ENCODE measurements around the gene CCDC47.
A peak's percentile ranks its signal among the peaks of the same experiment; 100 is the strongest.
"Not testable (repeated sequence)": the region's sequence is repeated elsewhere in the genome, so short reads cannot be mapped to it uniquely, and the experiment has no call there.

The CCDC47 gene, protein sequence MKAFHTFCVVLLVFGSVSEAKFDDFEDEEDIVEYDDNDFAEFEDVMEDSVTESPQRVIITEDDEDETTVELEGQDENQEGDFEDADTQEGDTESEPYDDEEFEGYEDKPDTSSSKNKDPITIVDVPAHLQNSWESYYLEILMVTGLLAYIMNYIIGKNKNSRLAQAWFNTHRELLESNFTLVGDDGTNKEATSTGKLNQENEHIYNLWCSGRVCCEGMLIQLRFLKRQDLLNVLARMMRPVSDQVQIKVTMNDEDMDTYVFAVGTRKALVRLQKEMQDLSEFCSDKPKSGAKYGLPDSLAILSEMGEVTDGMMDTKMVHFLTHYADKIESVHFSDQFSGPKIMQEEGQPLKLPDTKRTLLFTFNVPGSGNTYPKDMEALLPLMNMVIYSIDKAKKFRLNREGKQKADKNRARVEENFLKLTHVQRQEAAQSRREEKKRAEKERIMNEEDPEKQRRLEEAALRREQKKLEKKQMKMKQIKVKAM

DNA sequence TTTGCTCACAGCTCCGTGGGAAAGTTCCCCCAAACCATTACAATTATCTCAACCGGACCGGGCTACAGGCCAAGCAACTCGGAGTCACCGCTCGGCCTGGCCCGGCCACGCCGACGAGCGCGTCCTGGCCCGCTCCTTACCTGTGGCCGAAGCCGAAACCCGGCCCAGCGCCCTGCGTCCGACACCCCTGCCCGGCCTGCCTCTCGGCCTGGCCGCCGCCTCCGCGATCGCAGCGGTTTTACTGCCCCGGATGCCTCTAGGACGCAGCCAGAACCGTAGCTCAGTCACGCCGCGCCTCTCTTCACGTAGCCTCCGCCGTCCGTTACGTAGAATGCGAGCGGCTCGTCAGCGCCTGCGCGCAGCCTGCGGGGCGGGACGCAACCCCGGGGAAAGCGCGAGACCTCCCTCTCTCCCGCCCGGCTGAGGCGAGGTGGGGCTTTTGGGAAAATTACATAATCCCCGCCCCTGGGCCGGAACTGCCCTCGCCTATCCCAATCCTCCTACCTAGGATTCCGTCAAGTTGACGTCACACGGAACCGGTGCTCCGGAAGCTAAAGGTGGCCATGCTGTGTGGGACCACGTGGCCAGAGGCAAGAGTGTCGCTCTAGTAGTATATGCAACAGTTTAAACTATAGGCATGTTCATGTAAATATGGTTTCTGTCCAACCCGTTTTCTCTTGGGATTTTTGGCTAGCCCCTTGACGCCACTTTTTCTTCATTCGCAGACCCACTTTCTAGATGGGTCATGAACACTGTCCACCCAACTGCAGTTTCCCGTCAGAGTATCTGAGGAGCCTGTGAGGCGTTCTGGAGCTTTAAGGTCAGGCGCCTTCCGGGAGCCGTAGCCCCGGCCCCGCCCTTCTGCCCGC is at the start of gene CCDC47:
CCDC47 (minus strand) TSS at position 326 of the 869 bp plus-strand sequence. CDS start 7,422 bp downstream, outside the sequence.
- peak; percentile 97 for DNase-seq

DNA sequence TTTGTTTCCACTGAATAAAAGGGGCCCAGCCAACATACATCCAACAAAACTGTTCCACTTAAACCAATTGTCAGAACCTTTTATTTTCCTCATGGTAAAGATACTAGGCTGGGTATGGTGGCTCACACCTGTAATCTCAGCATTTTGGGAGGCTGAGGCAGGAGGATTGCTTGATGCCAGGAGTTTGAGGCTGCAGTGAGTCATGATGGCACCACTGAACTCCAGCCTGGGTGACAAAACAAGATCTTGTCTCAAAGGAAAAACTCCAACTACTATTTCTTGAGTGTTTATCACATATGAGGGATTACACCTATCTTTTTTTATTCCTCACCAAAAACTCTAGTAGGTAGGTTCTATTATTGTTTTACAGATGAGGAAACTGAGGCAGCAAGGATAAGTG is 49.1 kb upstream of the CCDC47 start:
- no peak for DNase-seq

DNA sequence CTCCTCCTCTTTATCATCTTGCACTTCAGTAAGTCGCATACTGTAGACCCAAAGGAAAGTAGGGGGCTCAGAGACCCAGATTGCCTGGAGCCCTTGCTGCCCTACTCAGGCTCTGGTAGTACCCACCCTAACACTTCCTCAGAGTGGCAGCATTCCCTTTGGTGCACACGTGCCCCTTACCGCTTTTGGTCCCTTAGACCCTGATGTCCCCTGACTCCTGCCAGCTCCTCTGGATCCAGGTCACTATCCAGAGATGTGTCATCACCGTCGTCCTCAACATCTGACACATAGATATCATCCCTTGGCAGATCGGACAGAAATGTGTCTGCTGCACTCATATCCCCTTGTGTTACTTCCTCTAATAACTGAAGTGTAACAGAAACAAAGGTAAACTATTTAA is 48.4 kb upstream of the CCDC47 start:
- DNase-seq = no peak

DNA sequence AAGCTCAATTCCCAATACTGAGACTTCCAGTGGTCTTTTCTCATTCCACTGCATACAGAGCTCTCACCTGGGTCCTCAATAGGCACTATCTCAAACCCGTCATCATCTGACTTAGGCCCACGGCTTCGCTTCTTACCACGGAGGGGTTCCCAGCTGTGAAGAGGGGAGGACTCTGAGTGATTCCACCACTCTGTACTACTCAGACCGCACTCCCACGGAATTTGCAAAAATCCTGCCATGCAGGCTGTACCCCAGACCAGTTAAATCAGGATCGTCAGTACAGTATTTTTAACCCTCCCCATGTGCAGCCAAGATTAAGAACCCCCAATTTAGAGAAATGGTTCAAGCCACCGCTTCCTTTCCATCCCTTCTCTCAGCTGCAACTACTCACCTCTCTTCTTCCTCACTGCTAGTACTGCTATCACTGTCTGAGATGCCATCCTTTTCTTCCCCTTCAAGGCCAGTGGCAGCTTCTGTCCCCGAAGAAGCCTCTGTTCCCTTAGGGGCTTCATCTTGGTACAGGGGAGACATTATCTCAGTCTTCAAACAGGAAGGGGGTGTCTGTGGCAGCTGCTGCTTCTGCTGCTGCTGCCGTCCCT is 47.7 kb upstream of the CCDC47 start:
- DNase-seq = no peak

DNA sequence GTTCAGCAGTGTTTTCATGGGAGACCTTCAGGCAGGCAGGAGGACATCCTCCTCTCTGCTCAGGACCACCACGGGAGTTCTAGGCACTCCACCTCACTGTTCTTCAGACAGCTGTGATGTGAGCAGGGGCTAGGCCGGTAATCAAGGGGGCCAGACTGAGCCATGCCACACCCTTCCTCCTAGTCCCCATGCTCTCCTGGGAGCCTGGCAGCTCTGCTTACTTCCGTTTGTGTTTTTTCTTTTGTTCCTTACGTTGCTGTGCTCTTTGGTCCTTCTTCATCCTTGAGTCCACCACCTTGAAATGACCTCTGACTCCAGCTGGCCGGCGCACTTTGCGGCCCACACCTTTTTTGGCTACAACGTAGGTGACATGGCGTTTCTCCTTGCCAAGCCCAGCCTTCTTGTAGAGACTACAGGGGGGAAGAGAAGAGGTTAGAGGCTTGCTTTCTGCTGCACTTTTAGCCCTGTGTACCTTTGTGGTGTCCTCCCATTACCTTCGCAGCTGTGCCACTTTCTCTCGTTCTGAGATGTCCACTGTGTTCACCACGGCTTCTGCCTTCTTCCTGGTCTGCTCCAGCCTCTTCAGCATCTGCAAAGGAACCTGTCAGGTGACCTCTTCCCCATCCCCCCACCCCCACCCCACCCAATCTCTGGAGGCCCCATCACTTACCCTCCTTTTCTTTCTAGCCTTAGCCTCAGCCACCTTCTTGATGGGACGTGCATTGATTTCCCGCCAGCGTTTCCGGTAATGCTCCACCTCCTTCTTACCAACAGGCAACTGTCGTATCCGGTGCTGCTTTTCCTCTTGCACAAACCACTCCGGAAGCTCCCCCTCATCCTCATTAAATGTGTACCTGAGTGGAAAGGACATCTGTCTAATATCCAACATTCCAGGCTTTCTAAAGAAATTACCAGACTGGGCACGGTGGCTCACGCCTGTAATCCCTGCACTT is 46.5 kb upstream of the CCDC47 start:
- no peak for DNase-seq

DNA sequence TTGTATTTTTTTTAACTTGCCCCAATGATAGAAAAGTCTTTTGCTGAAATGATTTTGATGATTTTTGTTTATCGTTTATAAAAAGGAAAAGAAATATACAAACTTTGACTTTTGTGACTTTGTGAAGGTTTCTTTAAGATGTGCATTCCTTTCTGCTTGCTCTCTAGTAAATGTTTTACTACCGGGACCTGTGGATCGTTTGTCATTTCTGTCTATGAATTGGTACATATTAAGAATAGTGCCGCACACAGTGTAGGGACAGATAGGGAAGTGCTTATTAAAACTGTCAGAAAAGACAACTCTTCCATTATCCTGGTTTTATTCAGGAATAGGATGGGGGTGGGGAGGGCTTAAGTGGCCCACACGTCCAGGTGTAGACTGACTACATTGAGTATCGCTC is 45.7 kb upstream of the CCDC47 start:
- DNase-seq = no peak

DNA sequence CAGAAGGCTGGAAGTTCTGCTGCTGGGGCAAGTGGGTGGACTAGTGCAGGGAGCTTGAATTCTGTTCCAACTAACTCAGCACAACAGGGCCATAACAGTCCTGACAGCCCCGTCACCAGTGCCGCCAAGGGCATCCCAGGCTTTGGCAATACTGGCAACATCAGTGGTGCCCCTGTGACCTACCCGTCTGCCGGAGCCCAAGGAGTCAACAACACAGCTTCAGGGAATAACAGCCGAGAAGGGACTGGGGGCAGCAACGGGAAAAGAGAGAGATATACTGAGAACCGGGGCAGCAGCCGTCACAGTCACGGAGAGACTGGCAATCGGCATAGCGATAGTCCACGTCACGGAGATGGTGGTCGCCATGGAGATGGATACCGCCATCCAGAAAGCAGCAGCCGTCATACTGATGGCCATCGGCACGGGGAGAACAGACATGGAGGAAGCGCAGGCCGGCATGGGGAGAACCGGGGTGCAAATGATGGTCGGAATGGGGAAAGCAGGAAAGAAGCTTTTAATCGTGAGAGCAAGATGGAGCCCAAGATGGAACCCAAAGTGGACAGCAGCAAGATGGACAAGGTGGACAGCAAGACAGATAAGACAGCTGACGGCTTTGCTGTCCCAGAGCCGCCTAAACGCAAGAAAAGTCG is 44.5 kb upstream of the CCDC47 start:
- no peak for DNase-seq

DNA sequence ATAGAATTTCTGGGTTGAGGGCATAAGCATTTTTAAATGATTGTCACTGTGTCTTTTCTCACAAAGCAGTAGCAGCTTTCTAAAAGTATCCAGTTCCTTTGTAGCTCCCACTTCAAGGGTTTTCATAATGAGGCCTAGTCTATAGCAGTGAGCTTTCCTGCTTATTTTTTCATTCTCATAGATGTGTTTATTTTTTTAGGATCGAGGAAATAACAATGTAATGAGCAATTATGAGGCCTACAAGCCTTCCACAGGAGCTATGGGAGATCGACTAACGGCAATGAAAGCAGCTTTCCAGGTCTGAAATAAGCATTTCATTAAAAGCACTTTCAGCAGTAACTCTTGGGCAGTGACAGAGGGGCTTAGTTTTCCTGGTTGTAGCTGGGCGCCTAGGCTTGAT is 43.3 kb upstream of the CCDC47 start:
- DNase-seq = no peak

DNA sequence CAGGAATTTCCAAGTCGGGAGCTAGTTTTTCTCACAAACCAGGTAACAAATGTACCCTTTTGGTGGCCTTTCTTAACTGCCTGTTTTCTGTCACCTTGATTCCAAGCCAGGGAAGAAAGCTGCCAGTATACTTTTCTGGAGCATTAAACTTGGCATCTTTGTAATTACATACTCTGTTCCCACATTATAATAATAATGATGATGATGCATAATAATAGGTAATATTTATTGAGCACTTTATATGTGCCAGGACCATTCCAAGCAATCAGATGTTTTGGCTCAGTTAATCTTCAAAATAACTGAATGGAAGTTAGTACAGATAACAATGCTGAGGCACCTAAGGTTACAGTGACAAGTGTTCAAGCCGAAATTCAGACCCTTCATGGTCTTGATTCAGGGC is 42.7 kb upstream of the CCDC47 start:
- no peak for DNase-seq

DNA sequence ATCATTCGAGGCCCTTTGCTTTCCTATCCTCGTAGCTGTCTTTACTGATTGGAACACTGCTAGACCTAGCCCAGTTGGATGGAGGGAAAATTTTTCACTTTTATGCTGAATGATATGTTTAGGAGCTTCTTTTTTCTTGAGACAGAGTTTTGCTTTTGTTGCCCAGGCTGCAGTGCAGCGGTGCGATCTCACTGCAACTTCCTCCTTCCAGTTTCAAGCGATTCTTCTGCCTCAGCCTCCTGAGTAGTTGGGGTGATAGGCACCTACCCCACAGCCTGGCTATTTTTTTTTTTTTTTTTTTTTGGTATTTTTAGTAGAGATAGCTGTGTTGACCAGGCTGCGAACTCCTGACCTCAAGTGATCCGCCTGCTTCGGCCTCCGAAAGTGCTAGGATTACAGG is 36.6 kb upstream of the CCDC47 start:
- no peak for DNase-seq

DNA sequence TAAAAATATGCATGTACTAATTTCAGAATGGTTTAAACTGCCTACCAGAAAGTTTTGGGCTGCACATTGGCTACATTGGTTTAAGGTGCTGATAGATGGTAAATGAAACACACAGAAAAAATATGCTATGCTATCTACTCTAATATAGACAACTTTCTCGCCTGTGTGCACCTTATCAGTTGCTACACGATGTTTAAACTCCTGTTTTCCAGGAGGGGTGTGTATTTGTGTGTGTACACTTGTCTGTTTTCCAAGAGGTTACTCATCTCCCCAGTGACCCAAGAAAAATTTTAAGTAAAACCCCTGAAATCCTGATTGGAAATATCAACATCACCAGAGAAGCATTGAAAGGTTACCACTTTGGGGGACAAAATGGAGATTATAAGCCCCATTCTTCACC is 32.2 kb upstream of the CCDC47 start:
- no peak for DNase-seq

DNA sequence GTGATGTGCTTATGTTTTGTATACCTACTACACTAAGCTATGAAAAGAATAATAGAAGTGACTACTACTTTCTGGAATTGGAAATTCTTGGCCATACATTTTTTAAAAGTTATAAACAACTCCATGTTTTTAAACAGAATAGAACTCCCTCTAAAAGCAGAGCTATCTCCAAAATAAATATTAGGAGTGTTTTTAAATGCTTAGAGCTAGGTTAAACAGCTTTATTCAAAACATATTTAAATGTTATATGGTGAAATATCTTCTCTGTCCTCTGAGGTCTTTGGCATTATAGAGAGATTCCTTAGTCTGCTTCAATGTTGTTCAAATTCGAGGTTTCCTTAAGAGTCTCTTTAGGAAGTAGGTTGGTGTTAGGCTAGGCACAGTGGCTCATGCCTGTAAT is 30.9 kb upstream of the CCDC47 start:
- DNase-seq = no peak

DNA sequence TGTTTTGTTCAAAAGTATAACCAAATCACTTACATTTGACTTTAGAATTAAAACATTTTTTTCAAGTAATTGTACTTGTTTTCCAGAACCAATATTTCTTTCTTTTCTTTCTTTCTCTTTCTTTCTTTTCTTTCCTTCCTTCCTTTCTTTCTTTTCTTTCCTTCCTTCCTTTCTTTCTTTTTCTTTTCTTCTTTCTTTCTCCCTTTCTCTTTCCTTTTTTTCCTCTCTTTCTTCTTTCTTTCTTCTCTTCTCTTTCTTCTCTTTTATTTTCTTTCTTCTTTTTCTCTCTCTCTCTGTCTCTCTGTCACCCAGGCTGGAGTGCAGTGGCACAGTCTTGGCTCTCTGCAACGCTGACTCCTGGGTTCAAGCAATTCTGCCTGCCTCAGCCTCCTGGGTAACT is 27.4 kb upstream of the CCDC47 start:
- DNase-seq = no peak

DNA sequence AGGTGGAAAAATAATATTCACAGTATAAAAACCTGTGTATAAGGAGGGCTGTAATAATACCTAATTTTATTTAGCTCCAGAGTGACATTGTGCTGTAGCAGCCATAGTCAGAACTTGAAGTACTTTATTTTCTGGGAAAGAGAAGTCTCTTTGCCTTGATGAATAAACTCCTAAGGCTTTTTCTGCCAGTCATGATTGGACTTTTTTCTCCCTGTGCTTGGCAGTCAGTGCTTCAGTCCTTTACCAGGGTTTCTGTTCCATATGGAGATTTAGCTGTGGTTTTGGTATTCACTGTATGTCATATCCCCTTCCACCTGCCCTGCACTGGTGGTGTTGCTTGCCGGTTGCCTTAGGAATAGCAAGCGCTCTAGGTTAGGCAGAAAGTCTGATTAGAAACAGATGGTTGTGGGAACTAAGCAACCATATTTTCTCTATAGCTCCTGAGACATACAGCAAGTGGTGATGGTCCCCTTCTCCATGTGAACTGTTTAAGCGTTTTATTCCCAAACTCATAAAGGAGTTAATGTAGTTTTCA is 25.2 kb upstream of the CCDC47 start:
- DNase-seq = no peak

DNA sequence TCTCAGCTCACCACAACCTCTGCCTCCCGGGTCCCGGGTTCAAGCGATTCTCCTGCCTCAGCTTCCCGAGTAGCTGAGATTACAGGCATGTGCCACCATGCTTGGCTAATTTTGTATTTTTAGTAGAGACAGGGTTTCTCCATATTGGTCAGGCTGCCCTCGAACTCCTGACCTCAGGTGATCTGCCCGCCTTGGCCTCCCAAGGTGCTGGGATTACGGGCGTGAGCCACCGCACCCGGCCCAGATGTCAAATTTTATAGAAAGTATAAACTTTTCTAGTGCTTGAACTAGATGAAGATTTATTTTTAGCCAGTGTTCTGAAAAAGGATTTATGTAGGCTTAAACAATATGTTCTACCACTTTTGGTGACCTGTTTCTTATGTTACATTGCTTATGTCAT is 23.0 kb upstream of the CCDC47 start:
- not testable (repeated sequence) for DNase-seq

DNA sequence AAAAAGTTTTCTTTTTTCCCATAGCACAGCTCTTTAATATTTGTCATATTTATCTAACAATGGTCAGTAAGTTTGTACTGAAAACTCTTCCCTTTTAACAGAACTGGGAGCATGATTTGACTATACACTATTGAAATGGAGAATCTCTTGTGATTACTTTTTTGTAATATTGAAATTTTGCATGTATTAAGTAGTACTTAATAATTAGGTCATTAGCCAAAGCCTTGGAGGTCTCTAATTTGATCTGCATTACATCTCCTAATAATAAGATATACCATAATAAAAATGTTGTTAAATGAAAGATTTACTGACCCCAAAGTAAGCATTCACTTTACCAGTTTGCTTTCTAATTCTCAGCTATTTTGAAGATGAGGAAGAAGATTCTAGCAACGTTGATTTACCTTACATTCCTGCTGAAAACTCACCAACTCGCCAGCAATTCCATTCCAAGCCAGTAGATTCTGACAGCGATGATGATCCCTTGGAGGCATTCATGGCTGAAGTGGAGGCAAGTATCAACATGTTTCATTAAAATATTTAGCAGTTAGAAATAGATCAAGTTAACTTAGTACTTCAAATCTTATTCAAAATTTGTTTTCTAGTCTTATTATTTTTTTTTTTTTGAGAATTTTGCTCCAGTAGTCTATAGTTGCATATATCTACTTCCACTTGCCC is 18.8 kb upstream of the CCDC47 start:
- no peak for DNase-seq

DNA sequence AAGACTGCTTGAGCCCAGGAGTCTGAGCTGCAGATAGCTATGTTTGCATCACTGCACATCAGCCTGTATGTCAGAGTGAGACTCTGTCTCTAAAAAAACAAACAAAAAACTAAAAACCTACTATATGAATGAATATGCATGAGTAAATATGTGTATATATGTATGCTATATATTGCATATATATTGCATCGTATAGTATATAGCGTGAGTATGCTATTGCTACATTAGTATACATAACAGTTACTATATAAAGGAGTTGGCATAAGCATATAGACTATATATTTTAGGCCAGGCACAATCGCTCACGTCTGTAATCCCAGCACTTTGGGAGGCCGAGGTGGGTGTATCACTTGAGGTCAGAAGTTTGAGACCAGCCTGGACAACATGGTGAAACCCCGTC is 16.7 kb upstream of the CCDC47 start:
- DNase-seq = no peak

DNA sequence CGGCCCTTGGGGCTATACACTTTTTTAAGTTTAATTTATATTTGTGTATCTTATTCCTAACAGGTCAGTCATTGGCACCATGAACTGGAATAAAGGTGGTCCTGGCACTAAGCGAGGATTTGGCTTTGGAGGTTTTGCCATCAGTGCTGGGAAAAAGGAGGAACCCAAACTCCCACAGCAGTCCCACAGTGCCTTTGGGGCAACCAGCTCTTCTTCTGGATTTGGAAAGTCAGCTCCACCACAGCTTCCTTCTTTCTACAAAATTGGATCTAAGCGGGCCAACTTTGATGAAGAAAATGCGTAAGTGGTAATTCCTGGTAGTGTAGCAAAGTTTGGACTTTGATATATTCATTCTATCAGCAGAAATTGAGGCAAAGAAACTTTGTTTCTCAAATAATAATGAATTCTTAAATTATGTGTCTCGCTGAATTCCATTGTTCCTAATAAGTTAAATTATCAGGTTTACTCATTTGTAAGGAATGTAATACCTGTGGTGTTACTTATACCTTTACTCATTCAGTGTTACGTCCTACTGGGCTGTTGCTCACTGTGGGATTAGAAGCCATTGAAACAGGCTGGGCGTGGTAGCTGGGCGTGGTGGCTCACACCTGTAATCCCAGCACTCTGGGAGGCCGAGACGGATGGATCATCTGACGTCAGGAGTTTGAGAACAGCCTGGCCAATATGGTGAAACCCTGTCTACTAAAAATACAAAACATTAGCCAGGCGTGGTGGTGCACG is 13.7 kb upstream of the CCDC47 start:
- no peak for DNase-seq

DNA sequence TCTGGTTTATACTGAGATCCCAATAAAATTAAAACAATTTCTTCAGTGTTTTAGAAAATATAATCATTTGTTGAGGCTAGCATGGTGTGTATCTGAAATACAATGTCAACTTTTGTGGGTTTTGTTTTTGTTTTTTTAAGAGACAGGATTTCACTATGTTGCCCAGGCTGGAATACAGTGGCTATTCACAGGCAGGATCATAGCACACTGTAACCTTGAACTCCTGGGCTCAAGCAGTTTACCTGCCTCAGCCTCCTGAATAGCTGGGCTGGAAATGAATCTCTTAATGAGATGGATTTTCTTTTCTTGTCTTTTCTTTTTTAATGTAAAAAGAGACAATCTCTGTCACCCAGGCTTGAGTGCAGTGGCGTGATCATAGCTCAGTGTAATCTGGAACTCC is 12.7 kb upstream of the CCDC47 start:
- DNase-seq = no peak

DNA sequence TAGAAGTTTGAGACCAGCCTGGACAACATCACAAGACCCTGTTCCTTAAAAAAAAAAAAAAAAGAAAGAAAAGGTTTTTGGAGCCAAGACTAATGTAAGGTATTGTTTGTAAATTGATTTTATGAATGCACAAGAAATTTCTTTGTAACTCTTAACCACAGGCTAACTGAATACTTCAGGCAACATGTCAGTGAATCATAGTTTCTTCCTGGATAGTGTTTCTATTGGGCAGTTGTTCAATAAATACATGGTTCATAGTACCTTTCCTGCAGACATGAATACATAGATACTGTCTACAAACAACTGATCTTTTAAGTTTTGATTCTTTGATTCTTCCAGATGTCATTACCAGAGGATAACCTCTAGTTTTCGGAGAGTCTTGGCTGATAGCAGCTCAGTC is 12.2 kb upstream of the CCDC47 start:
- DNase-seq = no peak
